HEK293 (cell line): Measurements from ENCODE around the gene GDF9.
A peak's percentile ranks its signal among the peaks of the same experiment; 100 is the strongest.

Experiments used
- SCRT1 ChIP-seq: fragments of 450-650 bp; formaldehyde crosslinking; IDR thresholded peaks from 2 replicates; pipeline ENCODE4 v1.5.1; 2016; ENCODE audit warnings: missing biosample characterization, missing genetic modification characterization, borderline replicate concordance
- SCRT2 ChIP-seq: fragments of 450-650 bp; formaldehyde crosslinking; IDR thresholded peaks from 2 replicates; pipeline ENCODE4 v1.5.1; 2016; ENCODE audit warnings: missing biosample characterization, missing genetic modification characterization
- WT1 ChIP-seq: fragments of 450-650 bp; formaldehyde crosslinking; IDR thresholded peaks from 2 replicates; pipeline ENCODE4 v1.5.1; 2016; ENCODE audit warnings: missing biosample characterization, missing genetic modification characterization
- ZBTB17 ChIP-seq: fragments of 450-650 bp; formaldehyde crosslinking; IDR thresholded peaks from 2 replicates; pipeline ENCODE4 v1.5.1; 2016; ENCODE audit warnings: missing biosample characterization, missing genetic modification characterization
- ZFP41 ChIP-seq: fragments of 450-650 bp; formaldehyde crosslinking; IDR thresholded peaks from 2 replicates; pipeline ENCODE4 v1.5.1; 2016; ENCODE audit warnings: missing biosample characterization, missing genetic modification characterization, borderline replicate concordance
- ZNF112 ChIP-seq: fragments of 450-650 bp; formaldehyde crosslinking; IDR thresholded peaks from 2 replicates; pipeline ENCODE4 v1.5.0; 2017; ENCODE audit warnings: missing biosample characterization, missing genetic modification characterization
- ZNF132 ChIP-seq: fragments of 450-650 bp; formaldehyde crosslinking; IDR thresholded peaks from 2 replicates; pipeline ENCODE4 v1.5.1; 2017; ENCODE audit warnings: missing biosample characterization, missing genetic modification characterization, borderline replicate concordance
- ZNF138 ChIP-seq: fragments of 450-650 bp; formaldehyde crosslinking; IDR thresholded peaks from 2 replicates; pipeline ENCODE4 v1.5.1; 2016; ENCODE audit warnings: missing biosample characterization, missing genetic modification characterization, borderline replicate concordance
- ZNF23 ChIP-seq: fragments of 450-650 bp; formaldehyde crosslinking; IDR thresholded peaks from 2 replicates; pipeline ENCODE4 v1.5.1; 2016; ENCODE audit warnings: missing biosample characterization, missing genetic modification characterization, borderline replicate concordance
- ZNF311 ChIP-seq: fragments of 450-650 bp; formaldehyde crosslinking; IDR thresholded peaks from 2 replicates; pipeline ENCODE4 v1.5.1; 2017; ENCODE audit warnings: missing biosample characterization, missing genetic modification characterization, borderline replicate concordance
- ZNF350 ChIP-seq: fragments of 450-650 bp; formaldehyde crosslinking; IDR thresholded peaks from 2 replicates; pipeline ENCODE4 v1.5.0; 2017; ENCODE audit warnings: missing biosample characterization, mild to moderate bottlenecking, missing genetic modification characterization
- ZNF423 ChIP-seq: fragments of 450-650 bp; formaldehyde crosslinking; IDR thresholded peaks from 2 replicates; pipeline ENCODE4 v1.5.1; 2016; ENCODE audit warnings: missing biosample characterization, missing genetic modification characterization
- ZNF571 ChIP-seq: fragments of 450-650 bp; formaldehyde crosslinking; IDR thresholded peaks from 2 replicates; pipeline ENCODE4 v1.5.0; 2017; ENCODE audit warnings: missing biosample characterization, missing genetic modification characterization
- ZNF626 ChIP-seq: fragments of 450-650 bp; sonication (Bioruptor Pico); formaldehyde crosslinking; IDR thresholded peaks from 2 replicates; pipeline ENCODE4 v1.5.1; 2018; ENCODE audit warnings: missing biosample characterization, missing genetic modification characterization, inconsistent platforms
- ZNF777 ChIP-seq: fragments of 450-650 bp; formaldehyde crosslinking; IDR thresholded peaks from 2 replicates; pipeline ENCODE4 v1.5.1; 2017; ENCODE audit warnings: missing biosample characterization, missing genetic modification characterization, borderline replicate concordance
- ZXDB ChIP-seq: fragments of 450-650 bp; formaldehyde crosslinking; IDR thresholded peaks from 2 replicates; pipeline ENCODE4 v1.5.1; 2016; ENCODE audit warnings: missing biosample characterization, missing genetic modification characterization
- TF ChIP-seq, protein P1 (sequence below): fragments of 450-650 bp; formaldehyde crosslinking; IDR thresholded peaks from 2 replicates; pipeline ENCODE4 v1.5.1; 2016; ENCODE audit warnings: missing biosample characterization, missing genetic modification characterization
- TF ChIP-seq, protein P2 (sequence below): fragments of 450-650 bp; formaldehyde crosslinking; IDR thresholded peaks from 2 replicates; pipeline ENCODE4 v1.5.1; 2016; ENCODE audit warnings: missing biosample characterization, missing genetic modification characterization
- TF ChIP-seq, protein P3 (sequence below): fragments of 450-650 bp; formaldehyde crosslinking; IDR thresholded peaks from 2 replicates; pipeline ENCODE4 v1.5.1; 2016; ENCODE audit warnings: missing biosample characterization, missing genetic modification characterization
- TF ChIP-seq, protein P4 (sequence below): fragments of 450-650 bp; formaldehyde crosslinking; IDR thresholded peaks from 2 replicates; pipeline ENCODE4 v1.5.0; 2017; ENCODE audit warnings: missing biosample characterization, missing genetic modification characterization, borderline replicate concordance
- TF ChIP-seq, protein P5 (sequence below): fragments of 450-650 bp; formaldehyde crosslinking; IDR thresholded peaks from 2 replicates; pipeline ENCODE4 v1.5.1; 2017; ENCODE audit warnings: missing biosample characterization, missing genetic modification characterization
- TF ChIP-seq, protein P6 (sequence below): fragments of 450-650 bp; formaldehyde crosslinking; conservative IDR thresholded peaks from 2 replicates; pipeline ENCODE4 v1.5.1; 2016; ENCODE audit warnings: low read depth, missing biosample characterization, missing genetic modification characterization

Gene GDF9

DNA sequence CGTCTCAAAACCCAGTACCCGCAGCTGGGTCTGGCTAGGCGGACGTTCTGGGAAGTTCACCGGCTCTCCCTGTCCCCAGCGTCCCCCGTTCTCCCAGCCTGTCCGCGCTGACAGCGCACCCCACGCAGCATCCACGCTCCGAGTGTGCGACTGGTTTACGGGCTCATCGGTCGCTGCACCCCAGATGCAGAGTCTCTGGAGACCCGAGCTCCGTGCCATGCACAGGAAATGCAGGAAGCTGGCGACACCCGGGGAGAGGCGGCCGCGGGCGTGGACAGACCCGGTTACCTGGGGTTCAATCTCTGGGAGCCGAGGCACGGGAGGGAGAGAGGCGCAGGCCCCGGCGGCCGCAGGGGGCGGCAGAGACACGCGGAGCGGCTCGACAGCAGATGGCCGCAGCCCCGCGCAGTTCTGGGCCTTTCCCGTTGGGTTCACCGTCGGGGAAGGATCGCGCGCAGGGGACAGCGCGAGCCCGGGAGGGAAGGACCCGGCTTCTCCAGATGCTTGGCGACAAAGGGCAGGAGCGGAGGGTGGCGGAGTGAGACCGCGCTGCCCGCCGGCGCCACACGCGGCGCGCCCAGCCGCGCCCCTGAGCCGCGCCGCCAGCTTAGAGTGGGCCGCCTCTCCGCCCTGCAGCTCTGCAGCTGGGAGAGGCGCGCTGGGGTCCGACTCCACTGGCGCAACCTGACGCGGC, 36.4 kb downstream of the GDF9 start (continued):
- TF ChIP-seq, protein P1, sequence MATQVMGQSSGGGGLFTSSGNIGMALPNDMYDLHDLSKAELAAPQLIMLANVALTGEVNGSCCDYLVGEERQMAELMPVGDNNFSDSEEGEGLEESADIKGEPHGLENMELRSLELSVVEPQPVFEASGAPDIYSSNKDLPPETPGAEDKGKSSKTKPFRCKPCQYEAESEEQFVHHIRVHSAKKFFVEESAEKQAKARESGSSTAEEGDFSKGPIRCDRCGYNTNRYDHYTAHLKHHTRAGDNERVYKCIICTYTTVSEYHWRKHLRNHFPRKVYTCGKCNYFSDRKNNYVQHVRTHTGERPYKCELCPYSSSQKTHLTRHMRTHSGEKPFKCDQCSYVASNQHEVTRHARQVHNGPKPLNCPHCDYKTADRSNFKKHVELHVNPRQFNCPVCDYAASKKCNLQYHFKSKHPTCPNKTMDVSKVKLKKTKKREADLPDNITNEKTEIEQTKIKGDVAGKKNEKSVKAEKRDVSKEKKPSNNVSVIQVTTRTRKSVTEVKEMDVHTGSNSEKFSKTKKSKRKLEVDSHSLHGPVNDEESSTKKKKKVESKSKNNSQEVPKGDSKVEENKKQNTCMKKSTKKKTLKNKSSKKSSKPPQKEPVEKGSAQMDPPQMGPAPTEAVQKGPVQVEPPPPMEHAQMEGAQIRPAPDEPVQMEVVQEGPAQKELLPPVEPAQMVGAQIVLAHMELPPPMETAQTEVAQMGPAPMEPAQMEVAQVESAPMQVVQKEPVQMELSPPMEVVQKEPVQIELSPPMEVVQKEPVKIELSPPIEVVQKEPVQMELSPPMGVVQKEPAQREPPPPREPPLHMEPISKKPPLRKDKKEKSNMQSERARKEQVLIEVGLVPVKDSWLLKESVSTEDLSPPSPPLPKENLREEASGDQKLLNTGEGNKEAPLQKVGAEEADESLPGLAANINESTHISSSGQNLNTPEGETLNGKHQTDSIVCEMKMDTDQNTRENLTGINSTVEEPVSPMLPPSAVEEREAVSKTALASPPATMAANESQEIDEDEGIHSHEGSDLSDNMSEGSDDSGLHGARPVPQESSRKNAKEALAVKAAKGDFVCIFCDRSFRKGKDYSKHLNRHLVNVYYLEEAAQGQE (tag by site-specific recombination): no peak
- TF ChIP-seq ZBTB17 (no peak), ZNF423 (tag by site-specific recombination) (no peak), ZNF350 (tag by site-specific recombination) (no peak), ZFP41 (tag by site-specific recombination) (no peak), ZXDB (tag by site-specific recombination) (peak; percentile 38; the same call in 1 of the 2 replicates), ZNF132 (no peak), ZNF311 (tag by site-specific recombination) (no peak), SCRT1 (tag by site-specific recombination) (no peak), ZNF112 (tag by site-specific recombination) (no peak), SCRT2 (tag by site-specific recombination) (no peak; the same call in 1 of the 2 replicates), ZNF571 (no peak), ZNF23 (no peak), WT1 (tag by site-specific recombination) (no peak), ZNF138 (tag by site-specific recombination) (no peak), ZNF777 (tag by site-specific recombination) (peak; percentile 85; the same call in 1 of the 2 replicates), ZNF626 (tag by site-specific recombination) (no peak)
- TF ChIP-seq, protein P2, sequence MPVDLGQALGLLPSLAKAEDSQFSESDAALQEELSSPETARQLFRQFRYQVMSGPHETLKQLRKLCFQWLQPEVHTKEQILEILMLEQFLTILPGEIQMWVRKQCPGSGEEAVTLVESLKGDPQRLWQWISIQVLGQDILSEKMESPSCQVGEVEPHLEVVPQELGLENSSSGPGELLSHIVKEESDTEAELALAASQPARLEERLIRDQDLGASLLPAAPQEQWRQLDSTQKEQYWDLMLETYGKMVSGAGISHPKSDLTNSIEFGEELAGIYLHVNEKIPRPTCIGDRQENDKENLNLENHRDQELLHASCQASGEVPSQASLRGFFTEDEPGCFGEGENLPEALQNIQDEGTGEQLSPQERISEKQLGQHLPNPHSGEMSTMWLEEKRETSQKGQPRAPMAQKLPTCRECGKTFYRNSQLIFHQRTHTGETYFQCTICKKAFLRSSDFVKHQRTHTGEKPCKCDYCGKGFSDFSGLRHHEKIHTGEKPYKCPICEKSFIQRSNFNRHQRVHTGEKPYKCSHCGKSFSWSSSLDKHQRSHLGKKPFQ (tag by site-specific recombination): no peak
- TF ChIP-seq, protein P3, sequence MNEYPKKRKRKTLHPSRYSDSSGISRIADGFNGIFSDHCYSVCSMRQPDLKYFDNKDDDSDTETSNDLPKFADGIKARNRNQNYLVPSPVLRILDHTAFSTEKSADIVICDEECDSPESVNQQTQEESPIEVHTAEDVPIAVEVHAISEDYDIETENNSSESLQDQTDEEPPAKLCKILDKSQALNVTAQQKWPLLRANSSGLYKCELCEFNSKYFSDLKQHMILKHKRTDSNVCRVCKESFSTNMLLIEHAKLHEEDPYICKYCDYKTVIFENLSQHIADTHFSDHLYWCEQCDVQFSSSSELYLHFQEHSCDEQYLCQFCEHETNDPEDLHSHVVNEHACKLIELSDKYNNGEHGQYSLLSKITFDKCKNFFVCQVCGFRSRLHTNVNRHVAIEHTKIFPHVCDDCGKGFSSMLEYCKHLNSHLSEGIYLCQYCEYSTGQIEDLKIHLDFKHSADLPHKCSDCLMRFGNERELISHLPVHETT (tag by site-specific recombination): no peak
- TF ChIP-seq, protein P4, sequence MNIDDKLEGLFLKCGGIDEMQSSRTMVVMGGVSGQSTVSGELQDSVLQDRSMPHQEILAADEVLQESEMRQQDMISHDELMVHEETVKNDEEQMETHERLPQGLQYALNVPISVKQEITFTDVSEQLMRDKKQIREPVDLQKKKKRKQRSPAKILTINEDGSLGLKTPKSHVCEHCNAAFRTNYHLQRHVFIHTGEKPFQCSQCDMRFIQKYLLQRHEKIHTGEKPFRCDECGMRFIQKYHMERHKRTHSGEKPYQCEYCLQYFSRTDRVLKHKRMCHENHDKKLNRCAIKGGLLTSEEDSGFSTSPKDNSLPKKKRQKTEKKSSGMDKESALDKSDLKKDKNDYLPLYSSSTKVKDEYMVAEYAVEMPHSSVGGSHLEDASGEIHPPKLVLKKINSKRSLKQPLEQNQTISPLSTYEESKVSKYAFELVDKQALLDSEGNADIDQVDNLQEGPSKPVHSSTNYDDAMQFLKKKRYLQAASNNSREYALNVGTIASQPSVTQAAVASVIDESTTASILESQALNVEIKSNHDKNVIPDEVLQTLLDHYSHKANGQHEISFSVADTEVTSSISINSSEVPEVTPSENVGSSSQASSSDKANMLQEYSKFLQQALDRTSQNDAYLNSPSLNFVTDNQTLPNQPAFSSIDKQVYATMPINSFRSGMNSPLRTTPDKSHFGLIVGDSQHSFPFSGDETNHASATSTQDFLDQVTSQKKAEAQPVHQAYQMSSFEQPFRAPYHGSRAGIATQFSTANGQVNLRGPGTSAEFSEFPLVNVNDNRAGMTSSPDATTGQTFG: no peak
- TF ChIP-seq, protein P5, sequence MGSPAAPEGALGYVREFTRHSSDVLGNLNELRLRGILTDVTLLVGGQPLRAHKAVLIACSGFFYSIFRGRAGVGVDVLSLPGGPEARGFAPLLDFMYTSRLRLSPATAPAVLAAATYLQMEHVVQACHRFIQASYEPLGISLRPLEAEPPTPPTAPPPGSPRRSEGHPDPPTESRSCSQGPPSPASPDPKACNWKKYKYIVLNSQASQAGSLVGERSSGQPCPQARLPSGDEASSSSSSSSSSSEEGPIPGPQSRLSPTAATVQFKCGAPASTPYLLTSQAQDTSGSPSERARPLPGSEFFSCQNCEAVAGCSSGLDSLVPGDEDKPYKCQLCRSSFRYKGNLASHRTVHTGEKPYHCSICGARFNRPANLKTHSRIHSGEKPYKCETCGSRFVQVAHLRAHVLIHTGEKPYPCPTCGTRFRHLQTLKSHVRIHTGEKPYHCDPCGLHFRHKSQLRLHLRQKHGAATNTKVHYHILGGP: no peak
- TF ChIP-seq, protein P6, sequence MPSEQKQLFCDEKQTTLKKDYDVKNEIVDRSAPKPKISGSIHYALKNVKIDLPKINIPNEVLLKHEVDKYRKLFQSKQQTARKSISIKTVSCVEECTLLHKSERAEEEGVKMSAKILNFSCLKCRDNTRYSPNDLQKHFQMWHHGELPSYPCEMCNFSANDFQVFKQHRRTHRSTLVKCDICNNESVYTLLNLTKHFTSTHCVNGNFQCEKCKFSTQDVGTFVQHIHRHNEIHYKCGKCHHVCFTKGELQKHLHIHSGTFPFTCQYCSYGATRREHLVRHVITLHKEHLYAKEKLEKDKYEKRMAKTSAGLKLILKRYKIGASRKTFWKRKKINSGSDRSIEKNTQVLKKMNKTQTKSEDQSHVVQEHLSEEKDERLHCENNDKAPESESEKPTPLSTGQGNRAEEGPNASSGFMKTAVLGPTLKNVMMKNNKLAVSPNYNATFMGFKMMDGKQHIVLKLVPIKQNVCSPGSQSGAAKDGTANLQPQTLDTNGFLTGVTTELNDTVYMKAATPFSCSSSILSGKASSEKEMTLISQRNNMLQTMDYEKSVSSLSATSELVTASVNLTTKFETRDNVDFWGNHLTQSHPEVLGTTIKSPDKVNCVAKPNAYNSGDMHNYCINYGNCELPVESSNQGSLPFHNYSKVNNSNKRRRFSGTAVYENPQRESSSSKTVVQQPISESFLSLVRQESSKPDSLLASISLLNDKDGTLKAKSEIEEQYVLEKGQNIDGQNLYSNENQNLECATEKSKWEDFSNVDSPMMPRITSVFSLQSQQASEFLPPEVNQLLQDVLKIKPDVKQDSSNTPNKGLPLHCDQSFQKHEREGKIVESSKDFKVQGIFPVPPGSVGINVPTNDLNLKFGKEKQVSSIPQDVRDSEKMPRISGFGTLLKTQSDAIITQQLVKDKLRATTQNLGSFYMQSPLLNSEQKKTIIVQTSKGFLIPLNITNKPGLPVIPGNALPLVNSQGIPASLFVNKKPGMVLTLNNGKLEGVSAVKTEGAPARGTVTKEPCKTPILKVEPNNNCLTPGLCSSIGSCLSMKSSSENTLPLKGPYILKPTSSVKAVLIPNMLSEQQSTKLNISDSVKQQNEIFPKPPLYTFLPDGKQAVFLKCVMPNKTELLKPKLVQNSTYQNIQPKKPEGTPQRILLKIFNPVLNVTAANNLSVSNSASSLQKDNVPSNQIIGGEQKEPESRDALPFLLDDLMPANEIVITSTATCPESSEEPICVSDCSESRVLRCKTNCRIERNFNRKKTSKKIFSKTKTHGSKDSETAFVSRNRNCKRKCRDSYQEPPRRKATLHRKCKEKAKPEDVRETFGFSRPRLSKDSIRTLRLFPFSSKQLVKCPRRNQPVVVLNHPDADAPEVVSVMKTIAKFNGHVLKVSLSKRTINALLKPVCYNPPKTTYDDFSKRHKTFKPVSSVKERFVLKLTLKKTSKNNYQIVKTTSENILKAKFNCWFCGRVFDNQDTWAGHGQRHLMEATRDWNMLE (tag by site-specific recombination): no peak
